ENCODE data around the gene SLC22A23. TPM values are rescaled to one million over a fixed set of nuclear protein-coding genes. Genes with fewer than 3 reads are reported as not detected.

SLC22A23 gene
- total RNA-seq, 1 donor from 2014 or later, result 19.4 TPM

- no peak for TF ChIP-seq CTCF (IDR thresholded peaks at IDR 0.05; ENCODE audit: unreplicated experiment)
- Mint-ChIP-seq H3K36me3 (ENCODE audit: insufficient read depth) (peaks cover 12% of the 10 kb centered on the region), H3K27me3 (peaks cover 3% of the 10 kb centered on the region), H3K9me3 (ENCODE audit: low read depth) (no peaks in the 10 kb centered on the region), H3K4me3 (ENCODE audit: low read depth) (no peak overlapping the region), H3K4me1 (ENCODE audit: low read depth) (no peaks in the 10 kb centered on the region), H3K27ac (no peak overlapping the region)
- no peak for DNase-seq (ENCODE audit: low spot score, unreplicated experiment)
Observed at GRCh38 chr6:3310703-3311102, 146.1 kb downstream of the SLC22A23 start.

GRCh38 chr6:3310051-3310448 lies 146.8 kb downstream of the SLC22A23 start:
- Mint-ChIP-seq H3K27ac (no peak overlapping the region), H3K4me3 (ENCODE audit: low read depth) (no peak overlapping the region)

GRCh38 chr6:3309391-3310050 lies 147.3 kb downstream of the SLC22A23 start:
- Mint-ChIP-seq H3K4me1 (ENCODE audit: low read depth) (no peaks in the 10 kb centered on the region), H3K27ac (no peak overlapping the region), H3K36me3 (ENCODE audit: insufficient read depth) (peaks cover 10% of the 10 kb centered on the region), H3K9me3 (ENCODE audit: low read depth) (no peaks in the 10 kb centered on the region), H3K27me3 (no peaks in the 10 kb centered on the region), H3K4me3 (ENCODE audit: low read depth) (no peak overlapping the region)
- no peak for DNase-seq (ENCODE audit: low spot score, unreplicated experiment)
- no peak for TF ChIP-seq CTCF (IDR thresholded peaks at IDR 0.05; ENCODE audit: unreplicated experiment)

More at GRCh38 chr6:3310051-3310448, 146.8 kb downstream of the SLC22A23 start:
- Mint-ChIP-seq H3K36me3 (ENCODE audit: insufficient read depth) (peaks cover 13% of the 10 kb centered on the region), H3K27me3 (peaks cover 3% of the 10 kb centered on the region), H3K9me3 (ENCODE audit: low read depth) (no peaks in the 10 kb centered on the region), H3K4me1 (ENCODE audit: low read depth) (no peaks in the 10 kb centered on the region)
- no peak for DNase-seq (ENCODE audit: low spot score, unreplicated experiment)
- TF ChIP-seq CTCF (IDR thresholded peaks at IDR 0.05; ENCODE audit: unreplicated experiment), result no peak

GRCh38 chr6:3308106-3308505 lies 148.7 kb downstream of the SLC22A23 start:
- no peaks in the 10 kb centered on the region for H3K4me1 Mint-ChIP-seq (ENCODE audit: low read depth)
- no peak for TF ChIP-seq CTCF (IDR thresholded peaks at IDR 0.05; ENCODE audit: unreplicated experiment)
- H3K36me3 Mint-ChIP-seq (ENCODE audit: insufficient read depth), result peaks cover 13% of the 10 kb centered on the region
- no peak overlapping the region for H3K27ac Mint-ChIP-seq
- no peaks in the 10 kb centered on the region for H3K27me3 Mint-ChIP-seq
- H3K9me3 Mint-ChIP-seq (ENCODE audit: low read depth), result peaks cover 3% of the 10 kb centered on the region
- H3K4me3 Mint-ChIP-seq (ENCODE audit: low read depth), result no peak overlapping the region
- no peak for DNase-seq (ENCODE audit: low spot score, unreplicated experiment)

GRCh38 chr6:3307436-3307835 lies 149.4 kb downstream of the SLC22A23 start:
- TF ChIP-seq CTCF (IDR thresholded peaks at IDR 0.05; ENCODE audit: unreplicated experiment), result no peak
- Mint-ChIP-seq H3K36me3 (ENCODE audit: insufficient read depth) (peaks cover 19% of the 10 kb centered on the region), H3K9me3 (ENCODE audit: low read depth) (peaks cover 9% of the 10 kb centered on the region), H3K4me3 (ENCODE audit: low read depth) (no peak overlapping the region), H3K27ac (no peak overlapping the region), H3K27me3 (no peaks in the 10 kb centered on the region), H3K4me1 (ENCODE audit: low read depth) (no peaks in the 10 kb centered on the region)
- DNase-seq (ENCODE audit: low spot score, unreplicated experiment), result no peak
